ENCODE results near the gene CEP85L. TPM values are rescaled to one million over a fixed set of nuclear protein-coding genes. Genes with fewer than 3 reads are reported as not detected.

The CEP85L gene
- total RNA-seq, 1 donor from 2014 or later: 10.3 TPM

GRCh38 chr6:118504611-118505010, 146.8 kb downstream of the CEP85L start:
- no peak for DNase-seq (ENCODE audit: extremely low read depth, low read depth, low spot score)

GRCh38 chr6:118502169-118502568, 149.2 kb downstream of the CEP85L start:
- DNase-seq (ENCODE audit: extremely low read depth, low read depth, low spot score): no peak

- no peak for DNase-seq (ENCODE audit: extremely low read depth, low read depth, low spot score)
Measured at GRCh38 chr6:118501765-118502164, 149.6 kb downstream of the CEP85L start.

GRCh38 chr6:118501099-118501498, 150.3 kb downstream of the CEP85L start:
- DNase-seq (ENCODE audit: extremely low read depth, low read depth, low spot score): no peak

- no peak for DNase-seq (ENCODE audit: extremely low read depth, low read depth, low spot score)
Measured at GRCh38 chr6:118500130-118501015, 151.0 kb downstream of the CEP85L start.

- no peak for DNase-seq (ENCODE audit: extremely low read depth, low read depth, low spot score)
Measured at GRCh38 chr6:118495485-118496280, 155.7 kb downstream of the CEP85L start.

GRCh38 chr6:118494091-118494490, 157.3 kb downstream of the CEP85L start:
- no peak for DNase-seq (ENCODE audit: extremely low read depth, low read depth, low spot score)

GRCh38 chr6:118489990-118490389, 161.4 kb downstream of the CEP85L start:
- DNase-seq (ENCODE audit: extremely low read depth, low read depth, low spot score): no peak

GRCh38 chr6:118488631-118489030, 162.8 kb downstream of the CEP85L start:
- no peak for DNase-seq (ENCODE audit: extremely low read depth, low read depth, low spot score)

GRCh38 chr6:118485601-118486550, 165.5 kb downstream of the CEP85L start:
- no peak for DNase-seq (ENCODE audit: extremely low read depth, low read depth, low spot score)

GRCh38 chr6:118476551-118476950, 174.8 kb downstream of the CEP85L start:
- no peak for DNase-seq (ENCODE audit: extremely low read depth, low read depth, low spot score)

GRCh38 chr6:118473266-118473665, 178.1 kb downstream of the CEP85L start:
- no peak for DNase-seq (ENCODE audit: extremely low read depth, low read depth, low spot score)

- DNase-seq (ENCODE audit: extremely low read depth, low read depth, low spot score): no peak
Measured at GRCh38 chr6:118469468-118469867, 181.9 kb downstream of the CEP85L start.

GRCh38 chr6:118468682-118469465, 182.5 kb downstream of the CEP85L start:
- DNase-seq (ENCODE audit: extremely low read depth, low read depth, low spot score): peak; percentile 23

GRCh38 chr6:118467181-118467580, 184.2 kb downstream of the CEP85L start:
- no peak for DNase-seq (ENCODE audit: extremely low read depth, low read depth, low spot score)

- DNase-seq (ENCODE audit: extremely low read depth, low read depth, low spot score): no peak
Measured at GRCh38 chr6:118464620-118465019, 186.8 kb downstream of the CEP85L start.

- no peak for DNase-seq (ENCODE audit: extremely low read depth, low read depth, low spot score)
Measured at GRCh38 chr6:118460958-118461470, 190.4 kb downstream of the CEP85L start.

GRCh38 chr6:118456982-118457381, 194.4 kb downstream of the CEP85L start:
- DNase-seq (ENCODE audit: extremely low read depth, low read depth, low spot score): no peak

GRCh38 chr6:118451839-118452238, 199.6 kb downstream of the CEP85L start:
- DNase-seq (ENCODE audit: extremely low read depth, low read depth, low spot score): no peak

GRCh38 chr6:118444796-118445195, 206.6 kb downstream of the CEP85L start:
- no peak for DNase-seq (ENCODE audit: extremely low read depth, low read depth, low spot score)
